Psoas muscle (tissue), 8 donors: ENCODE results near the gene ARAP2. TPM values are rescaled to one million over a fixed set of nuclear protein-coding genes. Genes with fewer than 3 reads are reported as not detected.

Experiments
- ATAC-seq, 4 donors: fragments of 200-7000 bp; cut with Tn5 transposase; one replicate each; pipeline ENCODE4 v1.9.1; 2020; ENCODE audit warnings: moderate library complexity in 3 of 4, mild to moderate bottlenecking in 2 of 4
- DNase-seq, 2 donors: peaks; one replicate each; pipeline ENCODE4 v3.0.0-alpha.2; 2020
- H3K27ac ChIP-seq: fragments of 200-600 bp; one replicate; pipeline ENCODE4 v1.8.0; 2022
- H3K27me3 ChIP-seq, 3 donors: fragments of 200-600 bp in 1 of 3; one replicate each; pipeline versions ENCODE4 v1.6.1 to v1.8.0; 2013 to 2022; ENCODE audit warnings: low read length in 2 of 3, mild to moderate bottlenecking in 2 of 3, moderate library complexity in 1 of 3; ENCODE audit not compliant: insufficient read depth in 3 of 3
- H3K36me3 ChIP-seq, 2 donors: fragments of 200-600 bp in 1 of 2; one replicate each; pipeline versions ENCODE4 v1.6.1 to v1.8.0; 2013 to 2022; ENCODE audit warnings: low read depth in 1 of 2, mild to moderate bottlenecking in 1 of 2, moderate library complexity in 1 of 2; ENCODE audit not compliant: insufficient read depth in 1 of 2
- H3K4me1 ChIP-seq: fragments of 200-600 bp; one replicate; pipeline ENCODE4 v1.8.0; 2022
- H3K4me3 ChIP-seq: fragments of 200-600 bp; one replicate; pipeline ENCODE4 v1.8.0; 2022; ENCODE audit warnings: mild to moderate bottlenecking
- H3K9me3 ChIP-seq: fragments of 200-600 bp; one replicate; pipeline ENCODE4 v1.8.0; 2022
- CTCF ChIP-seq: fragments of 200-600 bp; IDR thresholded peaks from one replicate; pipeline ENCODE4 v1.8.0; 2022; ENCODE audit warnings: antibody characterized with exemption
- WGBS, 3 donors: extraction: QIAGEN DNeasy Blood & Tissue Kit; methylation state at CpG; one replicate each; pipeline versions ENCODE4 v1.1.6 to v1.1.7; 2013; 5-methylcytosine and 5-hydroxymethylcytosine counted together
- intact Hi-C, 2 donors: fragments of 100-400 bp; cut with DNase I; formaldehyde crosslinking; loops; one replicate each; pipeline versions ENCODE4 v1.11.0 to v1.14.2; 2022
- polyA plus RNA-seq, 3 donors: library from polyadenylated mRNA; stranded (reverse); fragments of 200-250 nt; gene quantifications; one replicate each; pipeline ENCODE4 v1.2.3, GENCODE V29; 2013
- total RNA-seq, 4 donors: library from RNA; stranded (reverse); fragmentation: NEBNext Ultra II Directional in 2 of 4; extraction: Animal tissue kit (Norgen Biotek cat#: 25700) in 2 of 4; gene quantifications; one replicate each; pipeline versions ENCODE4 v1.2.1 to v1.2.4, GENCODE V29; 2021 to 2023
- donor health status: healthy with polysubstance abuse.
- donor health status: DM: no; HTN: no; CAD: no; lungs with moderate emphysema.
- donor health status: Bipolar disorder and iron deficiency.
- donor health status: healthy.
- donor health status: DM: yes; HTN: yes; CAD: no.
- donor health status: DM: no; HTN: no; CAD: no.
- donor health status: DM: no; HTN: no; CAD: no.
- donor health status: DM: yes; HTN: yes; CAD: no.

The ARAP2 gene
- total and polyA plus RNA-seq, 7 donors, result 0.11 to 2.7 (median 1.4) TPM

- DNase-seq, result no peak
- ATAC-seq, result no peak
- Histone ChIP-seq H3K27ac (no peak overlapping the region), H3K4me3 (no peak overlapping the region), H3K36me3 (no peaks in the 10 kb centered on the region), H3K27me3 (no peaks in the 10 kb centered on the region), H3K4me1 (no peaks in the 10 kb centered on the region), H3K9me3 (no peaks in the 10 kb centered on the region)
- intact Hi-C loops, result no loop called here
- 87 to 89% (median 88%) methylated on average over 6 of the region's 6 CpGs for WGBS, 3 donors
- no peak for TF ChIP-seq CTCF
Measured at GRCh38 chr4:36168127-36168878, 76.0 kb downstream of the ARAP2 start.

DNA sequence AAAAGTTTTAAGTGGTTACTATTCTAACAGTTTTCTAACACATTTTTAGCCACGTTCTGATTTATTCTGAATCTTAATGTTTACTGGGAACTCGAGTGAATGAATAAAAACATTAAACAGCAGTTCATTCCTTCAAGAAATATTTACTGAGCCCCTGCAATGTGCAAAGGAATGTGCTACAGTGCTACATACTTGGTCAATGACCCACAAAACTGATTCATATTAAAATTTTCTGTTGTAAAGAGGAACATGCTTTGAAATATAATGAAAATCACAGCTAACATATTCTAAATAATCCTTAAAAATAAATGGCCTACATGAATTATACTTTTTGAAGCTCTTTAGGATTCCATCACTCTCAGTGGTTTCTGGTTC is 78.7 kb downstream of the ARAP2 start:
- H3K9me3 ChIP-seq, result no peaks in the 10 kb centered on the region
- H3K4me3 ChIP-seq, result no peak overlapping the region
- ATAC-seq (no peak), DNase-seq (no peak)
- H3K4me1 ChIP-seq, result no peaks in the 10 kb centered on the region
- WGBS, 3 donors, result 34 to 48% (median 44%) methylated on average over 2 of the region's 2 CpGs
- intact Hi-C loops, result no loop called here
- no peak for TF ChIP-seq CTCF
- no peak overlapping the region for H3K27ac ChIP-seq
- no peaks in the 10 kb centered on the region for H3K27me3 ChIP-seq
- H3K36me3 ChIP-seq, result no peaks in the 10 kb centered on the region

- H3K36me3 ChIP-seq, result no peaks in the 10 kb centered on the region
- no peak overlapping the region for H3K4me3 ChIP-seq
- no peak for DNase-seq
- no peaks in the 10 kb centered on the region for H3K9me3 ChIP-seq
- H3K27ac ChIP-seq, result no peak overlapping the region
- intact Hi-C loops, result no loop called here
- TF ChIP-seq CTCF, result no peak
- no peaks in the 10 kb centered on the region for H3K4me1 ChIP-seq
- H3K27me3 ChIP-seq, result no peaks in the 10 kb centered on the region
- ATAC-seq, result no peak
- 63 to 67% (median 65%) methylated on average over 4 of the region's 4 CpGs for WGBS, 3 donors
Measured at GRCh38 chr4:36164900-36165630, 79.2 kb downstream of the ARAP2 start.

DNA sequence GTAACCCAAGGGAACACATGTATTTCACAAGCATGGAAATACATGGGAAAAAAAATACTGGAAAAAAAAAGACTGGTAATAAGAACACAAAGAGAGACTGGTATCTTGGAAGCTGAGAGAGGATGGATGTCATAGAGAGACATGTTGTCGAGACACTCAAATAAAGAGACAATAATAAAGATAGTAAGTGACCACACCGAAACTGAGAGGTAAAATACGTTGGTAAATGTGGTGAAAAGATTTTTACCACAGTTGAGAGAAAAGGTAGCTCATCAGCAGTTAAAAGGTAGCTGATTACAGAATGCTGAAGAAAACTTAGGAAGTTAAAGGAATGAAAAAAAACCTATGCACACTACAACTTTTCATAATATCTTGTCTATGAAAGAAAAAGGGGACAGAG is 81.1 kb downstream of the ARAP2 start:
- Histone ChIP-seq H3K4me3 (no peak overlapping the region), H3K36me3 (no peaks in the 10 kb centered on the region), H3K9me3 (no peaks in the 10 kb centered on the region), H3K27ac (no peak overlapping the region), H3K4me1 (no peaks in the 10 kb centered on the region), H3K27me3 (no peaks in the 10 kb centered on the region)
- no peak for TF ChIP-seq CTCF
- intact Hi-C loops, result no loop called here
- ATAC-seq (no peak), DNase-seq (no peak)
- WGBS, 3 donors, result 87 to 95% (median 90%) methylated on average over 3 of the region's 3 CpGs
